ENCODE results near the gene PRAC1. TPM values are rescaled to one million over a fixed set of nuclear protein-coding genes. Genes with fewer than 3 reads are reported as not detected.

PRAC1 gene
- total and polyA plus RNA-seq, 10 of the 15 experiments (the other 5 are each of a cell fraction or from before 2014, with no cell fraction given), result not detected

- WGBS (ENCODE audit: insufficient coverage, insufficient replicate concordance, low lambda C conversion rate, missing lambda C conversion rate), result 24% methylated on average over 22 of the region's 22 CpGs
- no TSS peak for BruUV-seq (replicated peaks)
- intact Hi-C loops (cut with micrococcal nuclease; ENCODE audit: unreplicated experiment), result no loop called here
Measured at GRCh38 chr17:48733632-48734328, 11.5 kb upstream of the PRAC1 start.

More at GRCh38 chr17:48733632-48734328, 11.5 kb upstream of the PRAC1 start:
- H3K36me3 ChIP-seq (ENCODE audit: control insufficient read depth in 2 of 2, insufficient read depth in 2 of 2, low read length in 1 of 2), result no peaks in the 10 kb centered on the region
- H4K20me1 ChIP-seq (ENCODE audit: control insufficient read depth, insufficient read depth), result no peaks in the 10 kb centered on the region
- ChIA-PET CTCF (interaction anchor here (1.7 kb wide), 1 partner anchor 145 kb away, joined by 3 read pairs; no protein-coding TSS in a partner anchor), RAD21 (ENCODE audit: unreplicated experiment) (no interaction called here), POLR2A (no interaction called here), SMC1A (ENCODE audit: uncharacterized antibody, unreplicated experiment) (interaction anchor here (1.3 to 1.6 kb wide), 2 partner anchors 10 to 70 kb away, joined by 4 read pairs; no protein-coding TSS in a partner anchor)
- no peaks in the 10 kb centered on the region for H3K9me3 ChIP-seq (replicated peaks; ENCODE audit: control insufficient read depth, insufficient read depth, low read length)
- DNase-seq (ENCODE audit: low read depth, low spot score) (no peak), FAIRE-seq (no peak), ATAC-seq (no peak)
- TF ChIP-seq NR2F1 (conservative IDR thresholded peaks at IDR 0.05) (no peak), ATF2 (IDR thresholded peaks at IDR 0.05; ENCODE audit: low read length) (no peak), RCOR1 (conservative IDR thresholded peaks at IDR 0.05; ENCODE audit: low read depth, low read length) (no peak), STAT1 (conservative IDR thresholded peaks at IDR 0.05) (no peak), ZNF687 (IDR thresholded peaks at IDR 0.05) (no peak)
- in situ Hi-C loops (cut with MboI), result no loop called here
- no peaks in the 10 kb centered on the region for H3K79me2 ChIP-seq (ENCODE audit: control insufficient read depth, insufficient read depth, low read length)
- H3K4me1 ChIP-seq (ENCODE audit: control insufficient read depth, insufficient read depth, low read length), result no peaks in the 10 kb centered on the region
- H3K4me3 ChIP-seq, result no peak overlapping the region
- no peak overlapping the region for H3K4me2 ChIP-seq (ENCODE audit: control insufficient read depth, insufficient read depth)
- H3K27ac ChIP-seq (ENCODE audit: control insufficient read depth, insufficient read depth), result no peak overlapping the region
- H3K27me3 ChIP-seq (replicated peaks in 1 of 2; ENCODE audit: control insufficient read depth in 2 of 2, insufficient read depth in 2 of 2, low read length in 1 of 2), result peaks cover 20 to 41% of the 10 kb centered on the region in 2 experiments
- no peak overlapping the region for H3K9ac ChIP-seq (ENCODE audit: control insufficient read depth, insufficient read depth, low read length)
- H2AFZ ChIP-seq (ENCODE audit: control insufficient read depth, low read depth, low read length), result no peak overlapping the region

All from GM12878 (cell line).